M059J (cell line): ENCODE measurements around the gene FAM162A. TPM values are rescaled to one million over a fixed set of nuclear protein-coding genes. Genes with fewer than 3 reads are reported as not detected.
"Not testable (repeated sequence)": the region's sequence is repeated elsewhere in the genome, so short reads cannot be mapped to it uniquely, and the experiment has no call there.

Source experiments
- DNase-seq: peaks from one replicate; pipeline ENCODE4 v3.0.0-alpha.2; 2012; ENCODE audit warnings: low read depth
- total RNA-seq: library from RNA; depleted of rRNA; stranded (reverse); fragments of >200 nt; shearing (Covaris generic); gene quantifications from 2 replicates; pipeline ENCODE4 v1.2.3, GENCODE V29; 2014; rRNA removed

The FAM162A gene
- total RNA-seq, 1 experiment from 2014 or later = 84.7 TPM

DNA sequence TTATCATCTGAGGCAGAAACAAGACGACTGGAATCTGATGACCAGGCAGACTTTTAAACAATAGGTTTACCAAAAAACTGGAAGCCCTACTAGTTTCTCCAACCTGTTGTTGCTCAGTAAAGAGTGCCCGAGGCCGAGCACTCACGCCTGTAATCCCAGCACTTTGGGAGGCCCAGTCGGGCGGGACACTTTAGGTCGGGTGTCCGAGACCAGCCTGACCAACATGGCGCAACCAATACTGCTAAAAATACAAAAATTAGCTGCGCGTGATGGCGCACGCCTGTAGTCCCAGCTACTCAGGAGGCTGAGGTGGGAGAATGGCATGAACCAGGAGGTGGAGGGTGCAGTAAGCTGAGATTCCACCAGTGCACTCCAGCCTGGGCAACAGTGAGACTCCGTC lies 33.0 kb downstream of the FAM162A start:
- DNase-seq = no peak

DNA sequence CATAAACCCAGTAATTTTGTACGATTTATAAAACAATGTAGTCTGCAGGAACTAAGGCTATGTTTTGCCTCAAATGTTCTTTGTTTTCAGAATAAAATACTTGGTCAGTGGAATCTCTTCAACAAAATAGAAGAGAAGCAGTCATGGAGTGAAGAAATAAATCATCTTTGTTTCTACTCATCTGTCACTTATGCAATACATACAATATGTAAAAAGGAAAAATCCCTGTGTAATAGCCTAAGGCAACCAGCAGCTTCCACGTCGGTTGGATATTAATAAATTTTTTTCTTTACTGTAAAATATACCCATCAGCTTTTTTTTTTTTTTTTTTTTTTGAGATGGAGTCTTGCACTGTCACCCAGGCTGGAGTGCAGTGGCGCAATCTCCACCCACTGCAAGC lies 37.1 kb downstream of the FAM162A start:
- no peak for DNase-seq

DNA sequence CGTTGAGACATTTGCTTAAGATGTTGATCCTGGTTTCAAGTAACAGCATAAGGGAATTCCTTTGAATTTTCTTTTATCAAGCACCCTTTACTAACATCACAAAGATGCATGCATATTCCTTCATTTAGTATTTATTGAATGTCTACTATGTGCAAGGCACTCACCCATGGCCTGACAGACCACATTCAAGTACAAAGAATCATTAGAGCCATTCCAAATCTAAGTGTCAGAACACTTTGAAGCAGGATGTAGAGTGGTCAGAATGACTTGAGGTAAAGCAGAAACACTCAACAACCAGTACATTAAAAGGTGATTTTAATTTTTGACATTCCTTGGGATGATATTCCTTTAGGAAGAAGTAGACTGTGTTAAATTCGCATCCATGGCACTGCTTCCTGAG lies 37.9 kb downstream of the FAM162A start:
- no peak for DNase-seq

DNA sequence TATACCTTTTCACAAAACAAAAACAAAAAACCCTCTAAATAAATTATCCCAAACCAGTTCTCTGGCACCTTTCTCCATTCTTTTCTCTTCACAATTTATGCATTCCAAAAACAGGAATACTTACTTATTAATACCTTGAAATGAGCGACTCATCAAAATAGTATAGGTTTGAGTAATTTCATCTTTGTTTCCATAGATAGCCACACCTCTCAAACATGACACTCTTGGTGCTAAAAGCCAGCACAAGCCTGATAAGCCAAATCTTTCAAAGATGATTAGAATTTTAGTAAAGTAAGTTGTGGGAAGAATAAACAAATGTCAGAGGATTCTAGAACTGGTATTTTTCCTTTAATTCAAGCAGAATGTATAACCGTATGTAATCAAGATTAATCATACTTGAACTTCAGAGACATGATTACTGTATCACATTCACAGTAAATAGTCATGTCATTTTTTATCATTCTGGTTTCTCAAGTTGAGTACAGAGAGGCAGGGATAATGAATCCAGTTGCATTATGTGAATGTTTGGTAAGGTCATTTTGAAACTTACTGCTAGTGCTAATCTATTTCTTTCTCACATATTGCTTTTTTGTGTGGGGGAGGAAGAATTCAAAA lies 44.0 kb downstream of the FAM162A start:
- no peak for DNase-seq

DNA sequence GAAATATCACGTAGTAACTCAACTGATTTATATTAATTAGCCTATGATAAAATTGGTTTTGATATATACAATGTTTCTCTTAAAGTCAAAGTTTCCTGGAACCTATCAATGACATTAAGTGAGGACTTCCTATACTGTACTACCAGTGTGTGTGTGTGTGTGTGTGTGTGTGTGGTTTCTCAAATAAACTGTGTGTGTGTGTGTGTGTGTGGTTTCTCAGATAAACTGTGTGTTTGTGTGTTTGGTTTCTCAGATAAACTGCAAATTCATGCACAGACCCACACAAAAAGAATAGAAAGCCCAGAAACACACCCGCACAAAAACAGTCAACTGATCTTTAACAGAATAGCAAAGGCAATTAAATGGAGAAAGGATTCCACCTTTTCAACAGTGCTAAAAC lies 46.4 kb downstream of the FAM162A start:
- DNase-seq = no peak

DNA sequence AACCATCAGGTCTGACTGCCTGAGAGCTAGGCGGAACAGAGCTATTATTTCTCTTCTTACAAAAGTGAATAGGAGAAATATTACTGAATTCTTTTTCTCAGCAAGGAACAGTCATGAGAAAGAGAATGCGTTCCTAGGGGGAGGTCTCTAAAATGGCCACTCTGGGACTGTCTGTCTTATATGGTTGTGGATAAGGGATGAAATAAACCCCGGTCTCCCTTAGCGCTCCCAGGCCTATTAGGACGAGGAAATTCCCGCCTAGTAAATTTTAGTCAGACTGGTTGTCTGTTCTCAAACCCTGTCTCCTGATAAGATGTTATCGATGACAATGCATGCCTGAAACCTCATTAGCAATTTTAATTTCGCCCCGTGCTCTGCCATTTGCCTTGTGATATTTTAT lies 52.0 kb downstream of the FAM162A start:
- DNase-seq = no peak

DNA sequence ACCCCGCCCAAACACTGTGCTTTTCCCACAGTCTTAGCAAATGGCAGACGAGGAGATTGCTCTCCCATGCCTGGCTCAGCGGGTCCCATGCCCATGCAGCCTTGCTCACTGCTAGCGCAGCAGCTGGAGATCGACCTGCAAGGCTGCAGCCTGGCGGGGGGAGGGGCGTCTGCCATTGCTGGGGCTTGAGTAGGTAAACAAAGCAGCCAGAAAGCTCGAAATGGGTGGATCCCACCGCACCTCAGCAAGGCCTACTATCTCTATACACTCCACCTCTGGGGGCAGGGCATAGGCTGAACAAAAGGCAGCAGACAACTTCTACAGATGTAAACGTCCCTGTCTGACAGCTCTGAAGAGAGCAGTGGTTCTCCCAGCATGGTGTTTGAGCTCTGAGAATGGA lies 59.1 kb downstream of the FAM162A start:
- DNase-seq = no peak

DNA sequence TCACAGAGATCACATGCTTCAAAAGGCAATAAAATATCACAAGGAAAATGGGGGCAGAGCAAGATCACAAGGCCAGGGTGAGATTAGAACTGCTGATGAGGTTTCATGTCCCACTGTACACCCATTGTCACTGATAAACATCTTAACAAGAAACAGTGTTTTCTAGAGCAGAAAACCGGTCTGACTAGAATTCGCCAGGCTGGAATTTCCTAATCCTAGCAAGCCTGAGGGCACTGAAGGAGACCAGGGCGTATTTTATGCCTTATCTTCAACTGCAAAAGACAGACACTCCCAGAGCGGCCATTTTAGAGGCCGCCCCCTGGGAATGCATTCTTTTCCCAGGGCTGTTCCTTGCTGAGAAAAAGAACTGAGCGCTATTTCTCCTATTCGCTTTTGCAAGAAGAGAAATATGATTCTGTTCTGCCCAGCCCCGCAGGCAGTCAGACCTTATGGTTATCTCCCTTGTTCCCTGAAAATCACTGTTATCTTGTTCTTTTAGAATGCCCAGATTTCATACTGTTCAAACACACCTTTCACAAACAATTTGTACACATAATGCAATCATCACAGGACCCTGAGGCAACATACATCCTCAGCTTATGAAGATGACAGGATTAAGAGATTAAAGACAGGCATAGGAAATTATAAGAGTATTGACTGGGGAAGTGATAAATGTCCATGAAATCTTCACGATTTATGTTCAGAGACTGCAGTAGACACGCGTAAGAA lies 59.9 kb downstream of the FAM162A start:
- DNase-seq = not testable (repeated sequence)

DNA sequence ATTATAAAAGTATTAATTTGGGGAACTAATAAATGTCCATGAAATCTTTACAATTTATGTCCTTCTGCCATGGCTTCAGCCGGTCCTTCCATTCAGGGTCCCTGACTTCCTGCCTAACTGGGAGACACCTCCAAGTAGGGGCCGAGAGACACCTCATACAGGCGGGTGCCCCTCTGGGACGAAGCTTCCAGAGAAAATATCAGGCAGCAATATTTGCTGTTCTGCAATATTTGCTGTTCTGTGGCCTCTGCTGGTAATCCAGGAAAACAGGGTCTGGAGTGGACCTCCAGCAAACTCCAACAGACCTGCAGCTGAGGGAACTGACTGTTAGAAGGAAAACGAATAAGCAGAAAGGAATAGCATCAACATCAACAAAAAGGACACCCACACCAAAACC lies 60.5 kb downstream of the FAM162A start:
- DNase-seq = not testable (repeated sequence)

DNA sequence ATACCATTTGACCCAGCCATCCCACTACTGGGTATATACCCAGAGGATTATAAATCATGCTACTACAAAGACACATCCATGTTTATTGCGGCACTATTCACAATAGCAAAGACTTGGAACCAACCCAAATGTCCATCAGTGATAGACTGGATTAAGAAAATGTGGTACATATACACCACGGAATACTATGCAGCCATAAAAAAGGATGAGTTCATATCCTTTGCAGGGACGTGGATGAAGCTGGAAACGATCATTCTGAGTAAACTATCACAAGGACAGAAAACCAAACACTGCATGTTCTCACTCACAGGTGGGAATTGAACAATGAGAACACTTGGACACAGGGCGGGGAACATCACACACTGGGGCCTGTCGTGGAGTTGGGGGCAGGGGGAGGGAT lies 64.2 kb downstream of the FAM162A start:
- not testable (repeated sequence) for DNase-seq

DNA sequence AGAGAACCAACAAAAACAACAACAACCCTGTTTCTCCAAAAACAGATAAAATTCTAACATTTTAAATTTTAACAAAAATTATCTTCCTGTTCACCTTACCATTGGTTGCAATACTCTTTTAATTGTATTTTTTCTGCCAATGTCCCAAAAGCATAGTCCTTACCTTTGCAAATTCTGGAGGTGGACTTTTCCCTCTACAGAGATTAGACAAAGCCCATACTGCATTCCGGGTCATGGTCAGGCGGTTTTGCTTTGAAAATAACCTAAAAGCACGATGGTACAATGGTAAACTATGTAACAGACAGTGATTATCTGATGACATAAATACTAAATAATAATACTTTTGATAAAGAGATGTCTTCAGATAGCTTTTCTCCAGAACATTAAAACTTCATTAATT lies 67.4 kb downstream of the FAM162A start:
- DNase-seq = no peak

DNA sequence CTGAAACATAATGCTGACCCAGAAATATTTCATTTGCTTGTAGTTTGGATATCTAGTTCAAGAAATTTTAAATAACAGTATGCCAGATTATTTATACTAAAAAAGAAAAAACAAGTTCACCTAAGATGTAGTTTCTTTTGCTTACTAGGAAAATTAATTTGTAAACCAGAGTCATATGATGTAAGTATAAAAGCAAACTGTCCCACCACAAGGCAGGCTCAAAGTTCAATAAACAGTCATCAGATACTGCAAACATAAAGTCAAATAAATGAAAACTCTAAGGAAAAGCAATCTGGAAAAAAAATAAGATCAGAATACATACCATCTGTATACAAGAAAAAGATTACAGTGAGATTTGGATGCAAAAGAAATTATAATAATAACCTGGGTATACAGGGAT lies 72.1 kb downstream of the FAM162A start:
- DNase-seq = no peak

DNA sequence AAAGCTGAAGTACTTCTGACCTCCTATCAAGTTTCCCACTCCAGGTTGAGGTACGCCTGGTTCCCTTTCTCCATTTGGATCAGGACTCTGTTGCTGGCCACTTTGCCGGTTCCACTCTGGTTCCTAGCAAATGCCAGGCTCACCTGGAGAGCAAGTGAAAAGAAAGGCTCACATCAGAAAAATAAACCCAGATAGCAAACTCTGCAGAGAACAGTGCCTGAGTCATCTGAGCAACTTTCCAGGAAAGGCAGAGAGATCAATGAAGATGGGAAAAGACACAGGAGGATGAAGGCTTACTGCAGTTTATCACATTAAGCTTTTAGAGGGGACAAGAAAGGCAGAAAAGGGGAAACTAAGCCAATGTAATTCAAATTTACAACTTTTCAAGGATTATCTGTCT lies 73.7 kb downstream of the FAM162A start:
- DNase-seq = no peak

DNA sequence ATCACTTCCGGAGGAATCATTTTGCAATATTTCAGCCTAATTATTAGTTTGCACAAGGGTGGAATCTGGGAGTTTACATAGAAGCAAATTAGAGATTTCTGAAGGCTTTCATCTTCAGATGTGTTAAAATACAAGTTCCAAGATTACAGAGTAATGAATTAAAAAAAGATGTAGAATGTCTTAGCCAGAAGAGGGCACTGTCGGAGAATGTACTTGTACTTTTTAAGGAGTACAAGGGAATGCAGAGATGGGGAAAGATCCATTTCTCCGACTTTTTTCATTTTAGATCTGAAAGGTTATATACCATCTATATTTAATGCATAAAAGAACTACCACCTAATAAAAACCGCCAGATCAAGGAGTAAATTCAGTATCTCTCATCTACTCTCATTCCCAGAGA lies 75.0 kb downstream of the FAM162A start:
- DNase-seq = peak; percentile 64

DNA sequence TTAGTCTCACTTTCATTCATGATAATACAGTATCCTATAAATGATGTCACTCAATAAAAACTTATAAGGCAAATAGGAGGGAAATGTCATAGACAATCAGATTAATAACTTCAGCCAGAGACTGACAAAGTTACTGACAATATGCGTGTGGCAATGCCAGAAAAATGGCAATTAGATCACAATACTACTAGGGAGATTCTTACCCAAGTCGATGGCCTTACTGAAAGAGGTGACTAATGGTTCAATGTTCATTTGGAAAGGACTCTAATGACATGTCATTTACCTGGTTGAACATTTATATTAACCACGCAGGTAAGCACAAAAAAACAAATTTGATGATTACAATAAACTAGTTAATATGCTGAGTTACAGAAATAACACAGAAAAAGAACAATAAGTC lies 77.8 kb downstream of the FAM162A start:
- no peak for DNase-seq

Other genes with a start within 250 kb of the FAM162A start
- gene CASR, start 200.5 kb upstream of the FAM162A start, total RNA-seq = not detected in 2 replicates
- 0.30 TPM in 1 of 2 replicates, not detected in the other for gene CSTA, start 58.9 kb upstream of the FAM162A start, total RNA-seq
- gene MIX23, start 951 bp upstream of the FAM162A start, total RNA-seq = 56.4 and 112 TPM in 2 replicates
- gene WDR5B, start 31.9 kb downstream of the FAM162A start, total RNA-seq = 4.6 and 5.5 TPM in 2 replicates
- gene KPNA1, start 130.8 kb downstream of the FAM162A start, total RNA-seq = 40.8 and 65.1 TPM in 2 replicates
- 143 and 192 TPM in 2 replicates for gene PARP9, start 180.1 kb downstream of the FAM162A start, total RNA-seq
- gene DTX3L, start 180.2 kb downstream of the FAM162A start, total RNA-seq = 109 and 174 TPM in 2 replicates
- 0.20 TPM in 1 of 2 replicates, not detected in the other for gene PARP15, start 193.5 kb downstream of the FAM162A start, total RNA-seq